H9 (cell line): ENCODE measurements around the gene DNAI2. TPM values are rescaled to one million over a fixed set of nuclear protein-coding genes. Genes with fewer than 3 reads are reported as not detected.

ENCODE experiments used
- DNase-seq: peaks from one replicate; pipeline ENCODE4 v3.0.0-alpha.2; 2017
- H2AFZ ChIP-seq: one replicate; pipeline ENCODE4 v1.6.1; 2013; ENCODE audit warnings: mild to moderate bottlenecking, low read length, control low read depth, moderate library complexity
- H2AK5ac ChIP-seq: 2 replicates; pipeline ENCODE4 v1.6.1; 2013; ENCODE audit warnings: low read length, control low read depth, mixed read lengths; ENCODE audit not compliant: insufficient read length
- H2BK120ac ChIP-seq: one replicate; pipeline ENCODE4 v1.6.1; 2013; ENCODE audit warnings: low read depth, mild to moderate bottlenecking, low read length, control low read depth, inconsistent platforms; ENCODE audit not compliant: poor library complexity, severe bottlenecking
- H2BK12ac ChIP-seq: 2 replicates; pipeline ENCODE4 v1.6.1; 2013; ENCODE audit warnings: low read length, control low read depth, mixed read lengths, low read depth; ENCODE audit not compliant: insufficient read length
- H2BK15ac ChIP-seq: 2 replicates; pipeline ENCODE4 v1.6.1; 2013; ENCODE audit warnings: low read depth, low read length, control low read depth
- H2BK20ac ChIP-seq: one replicate; pipeline ENCODE4 v1.6.1; 2013; ENCODE audit warnings: low read depth, mild to moderate bottlenecking, low read length, control low read depth, inconsistent platforms; ENCODE audit not compliant: poor library complexity, severe bottlenecking
- H2BK5ac ChIP-seq: 2 replicates; pipeline ENCODE4 v1.6.1; 2013; ENCODE audit warnings: low read length, control low read depth, mixed read lengths; ENCODE audit not compliant: insufficient read length
- H3K14ac ChIP-seq: 2 replicates; pipeline ENCODE4 v1.6.1; 2013; ENCODE audit warnings: low read length, control low read depth; ENCODE audit not compliant: insufficient read depth
- H3K18ac ChIP-seq: 2 replicates; pipeline ENCODE4 v1.6.1; 2013; ENCODE audit warnings: low read depth, mild to moderate bottlenecking, mixed read lengths, low read length, control low read depth; ENCODE audit not compliant: insufficient read length
- H3K23ac ChIP-seq: 2 replicates; pipeline ENCODE4 v1.6.1; 2013; ENCODE audit warnings: low read length, control low read depth, mixed read lengths, low read depth; ENCODE audit not compliant: insufficient read length
- H3K23me2 ChIP-seq: 2 replicates; pipeline ENCODE4 v1.6.1; 2013; ENCODE audit warnings: low read depth, mild to moderate bottlenecking, mixed read lengths, low read length, control low read depth; ENCODE audit not compliant: insufficient read length, poor library complexity, severe bottlenecking
- H3K27ac ChIP-seq: 2 replicates; pipeline ENCODE4 v1.5.1; 2013; ENCODE audit warnings: low read length, control low read depth, mixed read lengths, low read depth; ENCODE audit not compliant: insufficient read length
- H3K27me3 ChIP-seq: 2 replicates; pipeline ENCODE4 v1.6.1; 2013; ENCODE audit warnings: low read length, control low read depth, inconsistent platforms; ENCODE audit not compliant: insufficient read depth
- H3K4ac ChIP-seq: 2 replicates; pipeline ENCODE4 v1.6.1; 2013; ENCODE audit warnings: low read depth, mild to moderate bottlenecking, control low read depth, inconsistent platforms, low read length, moderate library complexity
- H3K4me1 ChIP-seq: 2 replicates; pipeline ENCODE4 v1.6.1; 2013; ENCODE audit warnings: low read length, control low read depth, inconsistent platforms; ENCODE audit not compliant: insufficient read depth
- H3K4me2 ChIP-seq: 2 replicates; pipeline ENCODE4 v1.6.1; 2013; ENCODE audit warnings: low read length, control low read depth, mixed read lengths; ENCODE audit not compliant: insufficient read length, insufficient read depth
- H3K56ac ChIP-seq: 2 replicates; pipeline ENCODE4 v1.6.1; 2013; ENCODE audit warnings: low read depth, mild to moderate bottlenecking, mixed read lengths, low read length, control low read depth; ENCODE audit not compliant: insufficient read length
- H3K79me1 ChIP-seq: 2 replicates; pipeline ENCODE4 v1.6.1; 2013; ENCODE audit warnings: low read depth, mild to moderate bottlenecking, moderate library complexity, low read length, control low read depth, inconsistent platforms; ENCODE audit not compliant: insufficient read depth, poor library complexity, severe bottlenecking
- H3K79me2 ChIP-seq: 2 replicates; pipeline ENCODE4 v1.6.1; 2013; ENCODE audit warnings: low read length, control low read depth, inconsistent platforms; ENCODE audit not compliant: insufficient read depth
- H3K9ac ChIP-seq: 2 replicates; pipeline ENCODE4 v1.6.1; 2013; ENCODE audit warnings: low read length, control low read depth, mixed read lengths; ENCODE audit not compliant: insufficient read length; ENCODE audit errors: extremely low read depth
- H3K9me3 ChIP-seq: one replicate; pipeline ENCODE4 v1.6.1; 2013; ENCODE audit warnings: low read depth, low read length, inconsistent platforms; ENCODE audit not compliant: control insufficient read depth
- H3T11ph ChIP-seq: one replicate; pipeline ENCODE4 v1.6.1; 2013; ENCODE audit warnings: mild to moderate bottlenecking, low read length, control low read depth, inconsistent platforms
- H4K20me1 ChIP-seq: one replicate; pipeline ENCODE4 v1.6.1; 2013; ENCODE audit not compliant: control insufficient read depth, insufficient read length, insufficient read depth
- H4K5ac ChIP-seq: 2 replicates; pipeline ENCODE4 v1.6.1; 2013; ENCODE audit warnings: low read depth, mild to moderate bottlenecking, mixed read lengths, low read length, control low read depth; ENCODE audit not compliant: insufficient read length
- H4K8ac ChIP-seq: replicated peaks from 2 replicates; pipeline ENCODE4 v1.6.1; 2013; ENCODE audit warnings: low read length, control low read depth, mixed read lengths, low read depth; ENCODE audit not compliant: insufficient read length
- H4K91ac ChIP-seq: 2 replicates; pipeline ENCODE4 v1.6.1; 2013; ENCODE audit warnings: low read depth, mild to moderate bottlenecking, moderate library complexity, mixed read lengths, low read length, control low read depth; ENCODE audit not compliant: insufficient read length
- H3K27ac Mint-ChIP-seq, 3 experiments: 2 replicates in 2 of 3; 3 replicates in 1 of 3; pipeline ENCODE4 v1.8.0; 2020 to 2021; ENCODE audit warnings: mixed read lengths in 3 of 3, mild to moderate bottlenecking in 1 of 3, moderate library complexity in 1 of 3
- H3K27me3 Mint-ChIP-seq: 2 replicates; pipeline ENCODE4 v1.8.0; 2021; ENCODE audit warnings: low read depth, mild to moderate bottlenecking, moderate library complexity, mixed read lengths
- H3K36me3 Mint-ChIP-seq, 3 experiments: 2 replicates in 2 of 3; 3 replicates in 1 of 3; pipeline ENCODE4 v1.8.0; 2020 to 2021; ENCODE audit warnings: low read depth in 3 of 3, mixed read lengths in 3 of 3; ENCODE audit not compliant: insufficient read depth in 1 of 3
- H3K4me1 Mint-ChIP-seq, 2 experiments: 2 replicates each; pipeline ENCODE4 v1.8.0; 2020; ENCODE audit warnings: mixed read lengths in 2 of 2
- H3K4me3 Mint-ChIP-seq, 2 experiments: 2 replicates in 1 of 2; 3 replicates in 1 of 2; pipeline ENCODE4 v1.8.0; 2020 to 2021; ENCODE audit warnings: mild to moderate bottlenecking in 2 of 2, mixed read lengths in 2 of 2, moderate library complexity in 1 of 2
- H3K9me3 Mint-ChIP-seq, 2 experiments: 2 replicates in 1 of 2; 3 replicates in 1 of 2; pipeline ENCODE4 v1.8.0; 2020; ENCODE audit warnings: mild to moderate bottlenecking in 2 of 2, mixed read lengths in 2 of 2, moderate library complexity in 1 of 2
- WGBS: extraction: QIAGEN DNeasy Blood & Tissue Kit; methylation state at CpG from one replicate; pipeline ENCODE4 v1.1.7; 2013; ENCODE audit warnings: missing lambda C conversion rate, low lambda C conversion rate, mixed read lengths; ENCODE audit not compliant: insufficient read length; ENCODE audit errors: extremely low coverage; 5-methylcytosine and 5-hydroxymethylcytosine counted together
- total RNA-seq: library from RNA; stranded (reverse); gene quantifications from 2 replicates; pipeline ENCODE4 v1.2.1, GENCODE V29; 2021
- TF ChIP-seq, protein P1 (sequence below): fragments of 200-600 bp; sonication (generic); conservative IDR thresholded peaks from 3 replicates; pipeline ENCODE4 v1.8.0; 2021; ENCODE audit warnings: antibody characterized with exemption, mild to moderate bottlenecking

The DNAI2 gene
- total RNA-seq, 1 experiment from 2014 or later, result not detected

DNA sequence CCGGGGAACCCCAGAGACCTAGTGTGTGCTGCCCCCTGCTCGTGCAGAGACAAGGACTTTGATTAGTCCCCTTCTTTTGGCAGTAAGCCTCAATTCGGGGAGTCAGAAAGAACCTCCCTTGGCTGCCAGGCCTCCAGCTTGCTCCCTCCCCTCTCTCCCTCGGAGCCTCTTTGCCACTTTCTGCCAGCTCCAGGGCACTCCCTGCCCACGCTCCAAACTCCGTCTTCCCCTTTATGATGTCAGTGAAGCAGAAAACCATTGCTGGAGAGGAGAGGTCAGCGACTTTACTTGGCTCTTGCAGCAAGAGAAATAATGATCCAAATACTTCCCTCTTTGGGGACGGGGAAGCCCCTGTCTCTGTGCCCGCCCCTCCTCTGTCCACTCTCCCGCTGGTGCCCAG is 32.6 kb upstream of the DNAI2 start:
- H4K8ac ChIP-seq, result no peak overlapping the region
- H3K4me2 ChIP-seq, result no peak overlapping the region

More for the DNA sequence above, 32.6 kb upstream of the DNAI2 start:
- Histone ChIP-seq H3K9me3 (no peaks in the 10 kb centered on the region), H3K56ac (no peak overlapping the region), H2BK15ac (no peak overlapping the region), H3K27me3 (no peaks in the 10 kb centered on the region), H3K27ac (no peak overlapping the region), H3K4me1 (peaks cover 2% of the 10 kb centered on the region), H3K4ac (no peak overlapping the region), H4K5ac (no peak overlapping the region), H2BK20ac (no peak overlapping the region), H2BK120ac (no peak overlapping the region), H2AK5ac (no peak overlapping the region), H3T11ph (no peak overlapping the region), H3K14ac (no peak overlapping the region), H3K18ac (no peak overlapping the region), H3K23me2 (peaks cover 4% of the 10 kb centered on the region), H2BK5ac (no peak overlapping the region), H3K23ac (no peak overlapping the region), H4K91ac (no peak overlapping the region), H2AFZ (no peak overlapping the region), H2BK12ac (no peak overlapping the region), H3K79me1 (no peaks in the 10 kb centered on the region), H3K79me2 (no peaks in the 10 kb centered on the region), H3K9ac (no peak overlapping the region), H4K20me1 (no peaks in the 10 kb centered on the region)
- H3K36me3 Mint-ChIP-seq, result peaks cover 0 to 7% (median 5%) of the 10 kb centered on the region in 3 experiments; a peak in 4 of 7 replicates
- peaks cover 4 to 5% of the 10 kb centered on the region in 2 experiments for H3K9me3 Mint-ChIP-seq
- no peak overlapping the region; a peak in 1 of 7 replicates for H3K27ac Mint-ChIP-seq
- peaks cover 33 to 49% of the 10 kb centered on the region in 2 experiments for H3K4me1 Mint-ChIP-seq
- TF ChIP-seq, protein P1, sequence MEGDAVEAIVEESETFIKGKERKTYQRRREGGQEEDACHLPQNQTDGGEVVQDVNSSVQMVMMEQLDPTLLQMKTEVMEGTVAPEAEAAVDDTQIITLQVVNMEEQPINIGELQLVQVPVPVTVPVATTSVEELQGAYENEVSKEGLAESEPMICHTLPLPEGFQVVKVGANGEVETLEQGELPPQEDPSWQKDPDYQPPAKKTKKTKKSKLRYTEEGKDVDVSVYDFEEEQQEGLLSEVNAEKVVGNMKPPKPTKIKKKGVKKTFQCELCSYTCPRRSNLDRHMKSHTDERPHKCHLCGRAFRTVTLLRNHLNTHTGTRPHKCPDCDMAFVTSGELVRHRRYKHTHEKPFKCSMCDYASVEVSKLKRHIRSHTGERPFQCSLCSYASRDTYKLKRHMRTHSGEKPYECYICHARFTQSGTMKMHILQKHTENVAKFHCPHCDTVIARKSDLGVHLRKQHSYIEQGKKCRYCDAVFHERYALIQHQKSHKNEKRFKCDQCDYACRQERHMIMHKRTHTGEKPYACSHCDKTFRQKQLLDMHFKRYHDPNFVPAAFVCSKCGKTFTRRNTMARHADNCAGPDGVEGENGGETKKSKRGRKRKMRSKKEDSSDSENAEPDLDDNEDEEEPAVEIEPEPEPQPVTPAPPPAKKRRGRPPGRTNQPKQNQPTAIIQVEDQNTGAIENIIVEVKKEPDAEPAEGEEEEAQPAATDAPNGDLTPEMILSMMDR, result no peak
- H3K4me3 Mint-ChIP-seq, result no peak overlapping the region
- DNase-seq, result no peak
- WGBS, result no CpG with 5 or more reads among the region's 10 CpGs
- peaks cover 20% of the 10 kb centered on the region for H3K27me3 Mint-ChIP-seq
